HEK293 (cell line): ENCODE measurements around the gene MTFR1L.
A peak's percentile ranks its signal among the peaks of the same experiment; 100 is the strongest.

Source experiments
- BCL11B ChIP-seq: fragments of 450-650 bp; formaldehyde crosslinking; IDR thresholded peaks from 2 replicates; pipeline ENCODE4 v1.5.1; 2016; ENCODE audit warnings: low read depth, missing biosample characterization, missing genetic modification characterization
- HOXA7 ChIP-seq: sonication (generic); formaldehyde crosslinking; IDR thresholded peaks from 2 replicates; pipeline ENCODE4 v1.8.1; 2022; ENCODE audit warnings: missing genetic modification reagents, borderline replicate concordance
- HOXC10 ChIP-seq: sonication (generic); formaldehyde crosslinking; IDR thresholded peaks from 2 replicates; pipeline ENCODE4 v1.8.1; 2023; ENCODE audit warnings: mild to moderate bottlenecking, missing genetic modification reagents
- IKZF3 ChIP-seq: fragments of 450-650 bp; IDR thresholded peaks from 2 replicates; pipeline ENCODE4 v1.5.0; 2018; ENCODE audit warnings: missing biosample characterization, mild to moderate bottlenecking, missing genetic modification characterization, moderate library complexity
- KLF1 ChIP-seq: fragments of 450-650 bp; formaldehyde crosslinking; IDR thresholded peaks from 2 replicates; pipeline ENCODE4 v1.5.1; 2016; ENCODE audit warnings: missing biosample characterization, missing genetic modification characterization
- MEIS1 ChIP-seq: sonication (generic); formaldehyde crosslinking; IDR thresholded peaks from 2 replicates; pipeline ENCODE4 v1.8.1; 2022; ENCODE audit warnings: missing genetic modification reagents, mild to moderate bottlenecking, borderline replicate concordance
- MZF1 ChIP-seq: fragments of 450-650 bp; formaldehyde crosslinking; IDR thresholded peaks from 2 replicates; pipeline ENCODE4 v1.5.1; 2017; ENCODE audit warnings: missing biosample characterization, missing genetic modification characterization, borderline replicate concordance
- ZBTB7A ChIP-seq: fragments of 450-650 bp; formaldehyde crosslinking; IDR thresholded peaks from 2 replicates; pipeline ENCODE4 v1.5.1; 2016; ENCODE audit warnings: low read depth, missing biosample characterization, missing genetic modification characterization
- ZFHX2 ChIP-seq: fragments of 450-650 bp; formaldehyde crosslinking; conservative IDR thresholded peaks from 2 replicates; pipeline ENCODE4 v1.5.1; 2016; ENCODE audit warnings: missing biosample characterization, missing genetic modification characterization
- ZFP37 ChIP-seq: fragments of 450-650 bp; formaldehyde crosslinking; IDR thresholded peaks from 2 replicates; pipeline ENCODE4 v1.5.1; 2016; ENCODE audit warnings: missing biosample characterization, missing genetic modification characterization
- ZFP69B ChIP-seq: fragments of 450-650 bp; formaldehyde crosslinking; IDR thresholded peaks from 2 replicates; pipeline ENCODE4 v1.5.1; 2016; ENCODE audit warnings: missing biosample characterization, missing genetic modification characterization
- ZNF140 ChIP-seq: fragments of 450-650 bp; formaldehyde crosslinking; IDR thresholded peaks from 2 replicates; pipeline ENCODE4 v1.5.1; 2016; ENCODE audit warnings: missing biosample characterization, missing genetic modification characterization
- ZNF169 ChIP-seq: fragments of 450-650 bp; formaldehyde crosslinking; IDR thresholded peaks from 2 replicates; pipeline ENCODE4 v1.5.1; 2016; ENCODE audit warnings: missing biosample characterization, missing genetic modification characterization
- ZNF416 ChIP-seq: fragments of 450-650 bp; formaldehyde crosslinking; IDR thresholded peaks from 2 replicates; pipeline ENCODE4 v1.5.1; 2016; ENCODE audit warnings: missing biosample characterization, missing genetic modification characterization
- ZNF473 ChIP-seq: fragments of 450-650 bp; formaldehyde crosslinking; IDR thresholded peaks from 2 replicates; pipeline ENCODE4 v1.5.1; 2017; ENCODE audit warnings: missing biosample characterization, missing genetic modification characterization
- ZNF510 ChIP-seq: fragments of 450-650 bp; formaldehyde crosslinking; IDR thresholded peaks from 2 replicates; pipeline ENCODE4 v1.5.1; 2018; ENCODE audit warnings: mild to moderate bottlenecking, missing genetic modification characterization, missing biosample characterization; ENCODE audit not compliant: insufficient replicate concordance
- ZNF529 ChIP-seq: fragments of 450-650 bp; formaldehyde crosslinking; IDR thresholded peaks from 2 replicates; pipeline ENCODE4 v1.5.1; 2017; ENCODE audit warnings: missing genetic modification characterization, missing biosample characterization; ENCODE audit not compliant: insufficient replicate concordance
- ZNF530 ChIP-seq: fragments of 450-650 bp; formaldehyde crosslinking; IDR thresholded peaks from 2 replicates; pipeline ENCODE4 v1.5.1; 2016; ENCODE audit warnings: low read depth, missing biosample characterization, missing genetic modification characterization
- ZNF707 ChIP-seq: fragments of 450-650 bp; formaldehyde crosslinking; IDR thresholded peaks from 2 replicates; pipeline ENCODE4 v1.5.1; 2016; ENCODE audit warnings: missing biosample characterization, missing genetic modification characterization
- ZNF776 ChIP-seq: fragments of 450-650 bp; formaldehyde crosslinking; IDR thresholded peaks from 2 replicates; pipeline ENCODE4 v1.5.0; 2017; ENCODE audit warnings: missing biosample characterization, missing genetic modification characterization, borderline replicate concordance
- ZNF785 ChIP-seq: fragments of 450-650 bp; formaldehyde crosslinking; IDR thresholded peaks from 2 replicates; pipeline ENCODE4 v1.5.1; 2016; ENCODE audit warnings: missing biosample characterization, missing genetic modification characterization
- ZNF792 ChIP-seq: fragments of 450-650 bp; formaldehyde crosslinking; IDR thresholded peaks from 2 replicates; pipeline ENCODE4 v1.5.1; 2016; ENCODE audit warnings: missing biosample characterization, missing genetic modification characterization
- ZXDB ChIP-seq: fragments of 450-650 bp; formaldehyde crosslinking; IDR thresholded peaks from 2 replicates; pipeline ENCODE4 v1.5.1; 2016; ENCODE audit warnings: missing biosample characterization, missing genetic modification characterization
- TF ChIP-seq, protein P1 (sequence below): fragments of 450-650 bp; formaldehyde crosslinking; IDR thresholded peaks from 2 replicates; pipeline ENCODE4 v1.5.1; 2016; ENCODE audit warnings: missing biosample characterization, missing genetic modification characterization
- TF ChIP-seq, protein P2 (sequence below): fragments of 450-650 bp; formaldehyde crosslinking; IDR thresholded peaks from 2 replicates; pipeline ENCODE4 v1.5.1; 2017; ENCODE audit warnings: missing biosample characterization, missing genetic modification characterization
- TF ChIP-seq, protein P3 (sequence below): fragments of 450-650 bp; formaldehyde crosslinking; IDR thresholded peaks from 2 replicates; pipeline ENCODE4 v1.5.1; 2016; ENCODE audit warnings: missing biosample characterization, missing genetic modification characterization, borderline replicate concordance
- TF ChIP-seq, protein P4 (sequence below): sonication (generic); formaldehyde crosslinking; IDR thresholded peaks from 2 replicates; pipeline ENCODE4 v1.8.1; 2022; ENCODE audit warnings: mild to moderate bottlenecking, moderate library complexity, missing genetic modification reagents
- TF ChIP-seq, protein P5 (sequence below): fragments of 450-650 bp; formaldehyde crosslinking; IDR thresholded peaks from 2 replicates; pipeline ENCODE4 v1.5.1; 2016; ENCODE audit warnings: missing biosample characterization, missing genetic modification characterization

Gene MTFR1L

DNA sequence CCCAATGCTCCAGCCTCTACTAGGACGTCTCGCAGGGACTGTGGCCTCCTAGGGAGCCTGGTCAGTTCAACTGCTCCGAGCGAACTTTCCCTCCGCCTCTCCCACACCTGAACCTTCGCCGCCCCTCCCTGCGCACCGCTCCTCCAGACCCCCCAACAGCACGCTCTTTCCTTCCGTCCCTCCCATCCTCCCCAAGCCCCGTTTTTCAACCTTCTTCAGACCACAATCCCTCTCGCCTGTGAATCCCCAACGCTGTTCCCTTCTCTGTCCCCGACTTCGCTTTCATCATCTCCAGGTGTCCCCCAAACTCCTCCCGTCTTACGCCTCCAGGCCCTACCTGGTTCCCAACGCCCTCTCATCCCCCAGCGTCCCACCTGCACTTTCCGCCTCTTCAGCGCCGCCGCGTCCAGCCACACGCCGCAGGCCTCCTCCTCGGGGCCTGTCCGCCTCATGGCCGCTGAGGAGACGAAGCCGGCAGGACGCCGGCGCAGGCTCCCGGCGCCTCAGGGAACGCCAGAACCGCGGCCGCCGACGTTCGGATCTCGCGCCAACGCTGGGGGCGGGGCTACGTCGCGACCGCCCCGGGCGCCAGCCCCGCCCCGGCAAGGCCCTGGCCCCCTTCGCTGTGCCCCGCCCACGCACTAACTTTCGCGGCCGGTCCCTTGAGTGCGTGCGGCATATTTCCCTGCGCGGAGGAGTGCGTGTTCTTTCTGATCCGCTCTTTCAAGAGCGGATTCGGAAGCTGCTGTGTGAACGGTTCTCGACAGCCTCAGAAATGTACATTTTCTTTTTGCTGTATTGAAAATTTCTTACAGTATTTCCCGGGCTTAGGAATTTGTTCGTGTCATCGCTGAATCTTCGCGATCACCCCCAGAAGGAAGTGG lies 39.4 kb downstream of the MTFR1L start, which contains the start of gene AUNIP (continued):
- TF ChIP-seq, protein P1, sequence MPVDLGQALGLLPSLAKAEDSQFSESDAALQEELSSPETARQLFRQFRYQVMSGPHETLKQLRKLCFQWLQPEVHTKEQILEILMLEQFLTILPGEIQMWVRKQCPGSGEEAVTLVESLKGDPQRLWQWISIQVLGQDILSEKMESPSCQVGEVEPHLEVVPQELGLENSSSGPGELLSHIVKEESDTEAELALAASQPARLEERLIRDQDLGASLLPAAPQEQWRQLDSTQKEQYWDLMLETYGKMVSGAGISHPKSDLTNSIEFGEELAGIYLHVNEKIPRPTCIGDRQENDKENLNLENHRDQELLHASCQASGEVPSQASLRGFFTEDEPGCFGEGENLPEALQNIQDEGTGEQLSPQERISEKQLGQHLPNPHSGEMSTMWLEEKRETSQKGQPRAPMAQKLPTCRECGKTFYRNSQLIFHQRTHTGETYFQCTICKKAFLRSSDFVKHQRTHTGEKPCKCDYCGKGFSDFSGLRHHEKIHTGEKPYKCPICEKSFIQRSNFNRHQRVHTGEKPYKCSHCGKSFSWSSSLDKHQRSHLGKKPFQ (tag by site-specific recombination): peak; percentile 55; the same call in 1 of the 2 replicates
- 0 out of 2 replicates have a peak, but pooled peaks have one; percentile 49 for TF ChIP-seq ZNF416
- 0 out of 2 replicates have a peak, but pooled peaks have one; percentile 73 for TF ChIP-seq BCL11B (tag by site-specific recombination)
- TF ChIP-seq ZXDB (tag by site-specific recombination): peak; percentile 88
- peak; percentile 92 for TF ChIP-seq ZFHX2 (tag by site-specific recombination)
- no peak for TF ChIP-seq ZNF510 (tag by site-specific recombination)
- peak; percentile 95 for TF ChIP-seq ZFP37
- TF ChIP-seq ZNF707 (tag by site-specific recombination): 0 out of 2 replicates have a peak, but pooled peaks have one; percentile 46
- TF ChIP-seq ZNF169 (tag by site-specific recombination): peak; percentile 73; the same call in 1 of the 2 replicates
- TF ChIP-seq ZNF473 (tag by site-specific recombination): no peak
- TF ChIP-seq ZNF529 (tag by site-specific recombination): no peak
- TF ChIP-seq, protein P2, sequence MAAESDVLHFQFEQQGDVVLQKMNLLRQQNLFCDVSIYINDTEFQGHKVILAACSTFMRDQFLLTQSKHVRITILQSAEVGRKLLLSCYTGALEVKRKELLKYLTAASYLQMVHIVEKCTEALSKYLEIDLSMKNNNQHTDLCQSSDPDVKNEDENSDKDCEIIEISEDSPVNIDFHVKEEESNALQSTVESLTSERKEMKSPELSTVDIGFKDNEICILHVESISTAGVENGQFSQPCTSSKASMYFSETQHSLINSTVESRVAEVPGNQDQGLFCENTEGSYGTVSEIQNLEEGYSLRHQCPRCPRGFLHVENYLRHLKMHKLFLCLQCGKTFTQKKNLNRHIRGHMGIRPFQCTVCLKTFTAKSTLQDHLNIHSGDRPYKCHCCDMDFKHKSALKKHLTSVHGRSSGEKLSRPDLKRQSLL (tag by site-specific recombination): peak; percentile 28
- no peak for TF ChIP-seq ZNF530 (tag by site-specific recombination)
- peak; percentile 85; the same call in 1 of the 2 replicates for TF ChIP-seq MZF1 (tag by site-specific recombination)
- peak; percentile 72 for TF ChIP-seq KLF1
- TF ChIP-seq, protein P3, sequence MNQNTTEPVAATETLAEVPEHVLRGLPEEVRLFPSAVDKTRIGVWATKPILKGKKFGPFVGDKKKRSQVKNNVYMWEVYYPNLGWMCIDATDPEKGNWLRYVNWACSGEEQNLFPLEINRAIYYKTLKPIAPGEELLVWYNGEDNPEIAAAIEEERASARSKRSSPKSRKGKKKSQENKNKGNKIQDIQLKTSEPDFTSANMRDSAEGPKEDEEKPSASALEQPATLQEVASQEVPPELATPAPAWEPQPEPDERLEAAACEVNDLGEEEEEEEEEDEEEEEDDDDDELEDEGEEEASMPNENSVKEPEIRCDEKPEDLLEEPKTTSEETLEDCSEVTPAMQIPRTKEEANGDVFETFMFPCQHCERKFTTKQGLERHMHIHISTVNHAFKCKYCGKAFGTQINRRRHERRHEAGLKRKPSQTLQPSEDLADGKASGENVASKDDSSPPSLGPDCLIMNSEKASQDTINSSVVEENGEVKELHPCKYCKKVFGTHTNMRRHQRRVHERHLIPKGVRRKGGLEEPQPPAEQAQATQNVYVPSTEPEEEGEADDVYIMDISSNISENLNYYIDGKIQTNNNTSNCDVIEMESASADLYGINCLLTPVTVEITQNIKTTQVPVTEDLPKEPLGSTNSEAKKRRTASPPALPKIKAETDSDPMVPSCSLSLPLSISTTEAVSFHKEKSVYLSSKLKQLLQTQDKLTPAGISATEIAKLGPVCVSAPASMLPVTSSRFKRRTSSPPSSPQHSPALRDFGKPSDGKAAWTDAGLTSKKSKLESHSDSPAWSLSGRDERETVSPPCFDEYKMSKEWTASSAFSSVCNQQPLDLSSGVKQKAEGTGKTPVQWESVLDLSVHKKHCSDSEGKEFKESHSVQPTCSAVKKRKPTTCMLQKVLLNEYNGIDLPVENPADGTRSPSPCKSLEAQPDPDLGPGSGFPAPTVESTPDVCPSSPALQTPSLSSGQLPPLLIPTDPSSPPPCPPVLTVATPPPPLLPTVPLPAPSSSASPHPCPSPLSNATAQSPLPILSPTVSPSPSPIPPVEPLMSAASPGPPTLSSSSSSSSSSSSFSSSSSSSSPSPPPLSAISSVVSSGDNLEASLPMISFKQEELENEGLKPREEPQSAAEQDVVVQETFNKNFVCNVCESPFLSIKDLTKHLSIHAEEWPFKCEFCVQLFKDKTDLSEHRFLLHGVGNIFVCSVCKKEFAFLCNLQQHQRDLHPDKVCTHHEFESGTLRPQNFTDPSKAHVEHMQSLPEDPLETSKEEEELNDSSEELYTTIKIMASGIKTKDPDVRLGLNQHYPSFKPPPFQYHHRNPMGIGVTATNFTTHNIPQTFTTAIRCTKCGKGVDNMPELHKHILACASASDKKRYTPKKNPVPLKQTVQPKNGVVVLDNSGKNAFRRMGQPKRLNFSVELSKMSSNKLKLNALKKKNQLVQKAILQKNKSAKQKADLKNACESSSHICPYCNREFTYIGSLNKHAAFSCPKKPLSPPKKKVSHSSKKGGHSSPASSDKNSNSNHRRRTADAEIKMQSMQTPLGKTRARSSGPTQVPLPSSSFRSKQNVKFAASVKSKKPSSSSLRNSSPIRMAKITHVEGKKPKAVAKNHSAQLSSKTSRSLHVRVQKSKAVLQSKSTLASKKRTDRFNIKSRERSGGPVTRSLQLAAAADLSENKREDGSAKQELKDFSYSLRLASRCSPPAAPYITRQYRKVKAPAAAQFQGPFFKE (tag by site-specific recombination): peak; percentile 97; the same call in 1 of the 2 replicates
- TF ChIP-seq ZNF140 (tag by site-specific recombination): no peak
- TF ChIP-seq ZNF785: no peak
- peak; percentile 76 for TF ChIP-seq ZBTB7A
- peak; percentile 80 for TF ChIP-seq ZFP69B (tag by site-specific recombination)
- TF ChIP-seq ZNF776 (tag by site-specific recombination): peak; percentile 36; the same call in 1 of the 2 replicates
- TF ChIP-seq MEIS1 (CRISPR knock-in tag): no peak
- TF ChIP-seq, protein P4, sequence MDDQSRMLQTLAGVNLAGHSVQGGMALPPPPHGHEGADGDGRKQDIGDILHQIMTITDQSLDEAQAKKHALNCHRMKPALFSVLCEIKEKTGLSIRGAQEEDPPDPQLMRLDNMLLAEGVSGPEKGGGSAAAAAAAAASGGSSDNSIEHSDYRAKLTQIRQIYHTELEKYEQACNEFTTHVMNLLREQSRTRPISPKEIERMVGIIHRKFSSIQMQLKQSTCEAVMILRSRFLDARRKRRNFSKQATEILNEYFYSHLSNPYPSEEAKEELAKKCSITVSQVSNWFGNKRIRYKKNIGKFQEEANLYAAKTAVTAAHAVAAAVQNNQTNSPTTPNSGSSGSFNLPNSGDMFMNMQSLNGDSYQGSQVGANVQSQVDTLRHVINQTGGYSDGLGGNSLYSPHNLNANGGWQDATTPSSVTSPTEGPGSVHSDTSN (CRISPR knock-in tag): peak; percentile 89; the same call in 1 of the 2 replicates
- peak; percentile 63; the same call in 1 of the 2 replicates for TF ChIP-seq IKZF3 (tag by site-specific recombination)
- TF ChIP-seq ZNF792 (tag by site-specific recombination): peak; percentile 29; the same call in 1 of the 2 replicates
- no peak for TF ChIP-seq HOXA7 (CRISPR knock-in tag)
- TF ChIP-seq, protein P5, sequence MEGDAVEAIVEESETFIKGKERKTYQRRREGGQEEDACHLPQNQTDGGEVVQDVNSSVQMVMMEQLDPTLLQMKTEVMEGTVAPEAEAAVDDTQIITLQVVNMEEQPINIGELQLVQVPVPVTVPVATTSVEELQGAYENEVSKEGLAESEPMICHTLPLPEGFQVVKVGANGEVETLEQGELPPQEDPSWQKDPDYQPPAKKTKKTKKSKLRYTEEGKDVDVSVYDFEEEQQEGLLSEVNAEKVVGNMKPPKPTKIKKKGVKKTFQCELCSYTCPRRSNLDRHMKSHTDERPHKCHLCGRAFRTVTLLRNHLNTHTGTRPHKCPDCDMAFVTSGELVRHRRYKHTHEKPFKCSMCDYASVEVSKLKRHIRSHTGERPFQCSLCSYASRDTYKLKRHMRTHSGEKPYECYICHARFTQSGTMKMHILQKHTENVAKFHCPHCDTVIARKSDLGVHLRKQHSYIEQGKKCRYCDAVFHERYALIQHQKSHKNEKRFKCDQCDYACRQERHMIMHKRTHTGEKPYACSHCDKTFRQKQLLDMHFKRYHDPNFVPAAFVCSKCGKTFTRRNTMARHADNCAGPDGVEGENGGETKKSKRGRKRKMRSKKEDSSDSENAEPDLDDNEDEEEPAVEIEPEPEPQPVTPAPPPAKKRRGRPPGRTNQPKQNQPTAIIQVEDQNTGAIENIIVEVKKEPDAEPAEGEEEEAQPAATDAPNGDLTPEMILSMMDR (tag by site-specific recombination): peak; percentile 92
- no peak for TF ChIP-seq HOXC10
